Measurements from ENCODE around the gene FLII. TPM values are rescaled to one million over a fixed set of nuclear protein-coding genes. Genes with fewer than 3 reads are reported as not detected.

The FLII gene
- total RNA-seq, 4 donors from 2014 or later: 93.0 to 307 (median 144) TPM

DNA sequence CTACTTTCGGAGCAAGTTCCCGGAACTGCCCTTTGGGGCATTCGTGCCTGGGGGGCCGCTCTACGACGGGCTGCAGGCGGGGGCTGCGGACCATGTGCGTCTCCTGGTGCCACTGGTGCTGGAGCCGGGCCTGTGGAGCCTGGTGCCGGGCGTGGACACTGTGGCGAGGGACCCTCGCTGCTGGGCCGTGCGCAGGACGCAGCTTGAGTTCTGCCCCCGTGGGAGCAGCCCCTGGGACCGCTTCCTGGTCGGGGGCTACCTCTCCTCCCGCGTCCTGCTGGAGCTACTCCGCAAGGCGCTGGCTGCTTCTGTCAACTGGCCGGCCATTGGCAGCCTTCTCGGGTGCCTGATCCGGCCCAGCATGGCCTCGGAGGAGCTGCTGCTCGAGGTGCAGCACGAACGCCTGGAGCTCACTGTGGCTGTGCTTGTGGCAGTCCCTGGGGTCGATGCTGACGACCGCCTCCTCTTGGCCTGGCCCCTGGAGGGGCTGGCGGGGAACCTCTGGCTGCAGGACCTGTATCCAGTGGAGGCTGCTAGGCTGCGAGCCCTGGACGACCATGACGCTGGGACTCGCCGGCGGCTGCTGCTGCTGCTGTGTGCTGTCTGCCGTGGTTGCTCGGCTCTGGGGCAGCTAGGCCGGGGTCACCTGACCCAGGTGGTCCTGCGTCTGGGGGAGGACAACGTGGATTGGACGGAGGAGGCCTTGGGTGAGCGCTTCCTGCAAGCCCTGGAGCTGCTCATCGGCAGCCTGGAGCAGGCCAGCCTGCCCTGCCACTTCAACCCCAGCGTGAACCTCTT, 5.5 kb upstream of the FLII start:
- intact Hi-C loops (cut with DNase I; ENCODE audit: low total_unique reads): no loop called here
- Histone ChIP-seq H3K36me3 (no peaks in the 10 kb centered on the region), H3K4me1 (peaks cover 0 to 21% of the 10 kb centered on the region in 2 donors), H3K27ac (no peak overlapping the region), H3K27me3 (no peaks in the 10 kb centered on the region), H3K9me3 (no peaks in the 10 kb centered on the region), H3K4me3 (no peak overlapping the region)
- no peak for DNase-seq
- TF ChIP-seq, protein P1, sequence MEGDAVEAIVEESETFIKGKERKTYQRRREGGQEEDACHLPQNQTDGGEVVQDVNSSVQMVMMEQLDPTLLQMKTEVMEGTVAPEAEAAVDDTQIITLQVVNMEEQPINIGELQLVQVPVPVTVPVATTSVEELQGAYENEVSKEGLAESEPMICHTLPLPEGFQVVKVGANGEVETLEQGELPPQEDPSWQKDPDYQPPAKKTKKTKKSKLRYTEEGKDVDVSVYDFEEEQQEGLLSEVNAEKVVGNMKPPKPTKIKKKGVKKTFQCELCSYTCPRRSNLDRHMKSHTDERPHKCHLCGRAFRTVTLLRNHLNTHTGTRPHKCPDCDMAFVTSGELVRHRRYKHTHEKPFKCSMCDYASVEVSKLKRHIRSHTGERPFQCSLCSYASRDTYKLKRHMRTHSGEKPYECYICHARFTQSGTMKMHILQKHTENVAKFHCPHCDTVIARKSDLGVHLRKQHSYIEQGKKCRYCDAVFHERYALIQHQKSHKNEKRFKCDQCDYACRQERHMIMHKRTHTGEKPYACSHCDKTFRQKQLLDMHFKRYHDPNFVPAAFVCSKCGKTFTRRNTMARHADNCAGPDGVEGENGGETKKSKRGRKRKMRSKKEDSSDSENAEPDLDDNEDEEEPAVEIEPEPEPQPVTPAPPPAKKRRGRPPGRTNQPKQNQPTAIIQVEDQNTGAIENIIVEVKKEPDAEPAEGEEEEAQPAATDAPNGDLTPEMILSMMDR (IDR thresholded peaks at IDR 0.05): no peak
- TF ChIP-seq POLR2A (IDR thresholded peaks at IDR 0.05): no peak

DNA sequence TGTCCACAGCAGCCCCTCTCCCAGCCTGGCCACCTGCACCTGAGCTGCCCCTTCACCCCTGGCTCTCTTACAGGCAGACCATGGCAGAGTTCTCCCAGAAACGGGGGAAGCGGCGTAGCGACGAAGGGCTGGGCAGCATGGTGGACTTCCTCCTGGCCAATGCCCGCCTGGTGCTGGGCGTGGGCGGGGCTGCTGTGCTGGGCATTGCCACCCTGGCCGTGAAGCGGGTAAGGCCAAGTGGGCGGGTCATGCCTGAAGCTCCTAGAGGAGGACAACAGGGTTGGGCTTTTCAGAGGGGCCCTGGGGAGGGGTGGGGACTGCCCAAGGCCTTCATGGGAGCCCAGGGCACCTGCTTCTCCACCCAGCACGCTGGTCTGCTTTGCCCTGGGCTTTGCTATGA, 4.1 kb upstream of the FLII start:
- Histone ChIP-seq H3K4me1 (peaks cover 0 to 25% of the 10 kb centered on the region in 2 donors), H3K4me3 (no peak overlapping the region), H3K9me3 (no peaks in the 10 kb centered on the region), H3K27ac (no peak overlapping the region), H3K36me3 (no peaks in the 10 kb centered on the region), H3K27me3 (no peaks in the 10 kb centered on the region)
- no peak for DNase-seq
- TF ChIP-seq, protein P1 (IDR thresholded peaks at IDR 0.05): no peak
- no peak for TF ChIP-seq POLR2A (IDR thresholded peaks at IDR 0.05)
- intact Hi-C loops (cut with DNase I; ENCODE audit: low total_unique reads): no loop called here

DNA sequence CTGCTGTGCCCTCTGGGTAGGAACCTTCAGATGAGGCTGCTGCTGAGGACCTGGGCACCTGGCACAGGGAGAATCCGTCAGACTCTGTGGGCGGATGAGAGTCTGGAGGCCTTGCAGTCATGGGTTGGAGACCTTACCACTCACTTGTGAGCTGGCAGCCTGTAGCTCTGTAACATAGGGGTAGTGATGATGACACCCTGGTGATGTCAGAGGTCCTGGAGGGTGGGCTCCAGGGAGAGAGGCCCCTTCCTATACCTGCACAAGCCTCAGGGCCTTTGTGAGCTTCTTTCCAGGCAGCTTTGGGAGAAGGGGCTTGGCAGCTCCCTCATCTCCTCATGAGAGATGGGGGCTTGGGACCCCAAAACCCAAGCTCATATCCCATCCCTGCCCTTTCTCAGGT, 3.6 kb upstream of the FLII start:
- TF ChIP-seq POLR2A (IDR thresholded peaks at IDR 0.05): no peak
- TF ChIP-seq, protein P1 (IDR thresholded peaks at IDR 0.05): no peak
- H3K27ac ChIP-seq: peak overlapping the region in 1 of 2 donors; percentile 93
- H3K27me3 ChIP-seq: no peaks in the 10 kb centered on the region
- H3K36me3 ChIP-seq: no peaks in the 10 kb centered on the region
- no peaks in the 10 kb centered on the region for H3K9me3 ChIP-seq
- DNase-seq: no peak
- H3K4me1 ChIP-seq: peaks cover 0 to 30% of the 10 kb centered on the region in 2 donors
- intact Hi-C loops (cut with DNase I; ENCODE audit: low total_unique reads): no loop called here
- no peak overlapping the region for H3K4me3 ChIP-seq

DNA sequence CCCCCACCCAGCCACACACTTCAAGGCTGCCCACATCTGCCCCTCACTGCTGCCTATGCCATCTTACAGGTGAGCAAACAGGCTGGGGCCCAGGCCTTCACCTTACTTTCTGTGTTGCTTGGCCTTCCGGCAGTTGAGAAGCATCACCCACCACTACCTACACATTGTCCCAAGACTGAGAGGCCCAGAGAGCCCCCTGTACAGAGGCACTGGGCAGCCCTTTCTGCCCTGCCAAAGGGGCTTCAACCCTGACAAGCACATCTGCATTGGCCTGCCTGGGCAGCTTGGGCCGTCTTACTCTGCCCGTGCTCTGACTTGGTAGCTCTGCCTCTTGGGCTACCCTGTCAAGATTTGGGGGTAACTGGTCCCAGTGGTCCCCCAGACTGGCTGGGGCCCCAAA, 3.1 kb upstream of the FLII start:
- intact Hi-C loops (cut with DNase I; ENCODE audit: low total_unique reads): no loop called here
- H3K9me3 ChIP-seq: no peaks in the 10 kb centered on the region
- no peak for TF ChIP-seq POLR2A (IDR thresholded peaks at IDR 0.05)
- TF ChIP-seq, protein P1 (IDR thresholded peaks at IDR 0.05): no peak
- H3K36me3 ChIP-seq: no peaks in the 10 kb centered on the region
- peak overlapping the region; percentile 86 to 93 for H3K27ac ChIP-seq
- H3K4me1 ChIP-seq: peaks cover 0 to 34% of the 10 kb centered on the region in 2 donors
- peak overlapping the region; percentile 73 to 88 for H3K4me3 ChIP-seq
- H3K27me3 ChIP-seq: no peaks in the 10 kb centered on the region
- DNase-seq: no peak

DNA sequence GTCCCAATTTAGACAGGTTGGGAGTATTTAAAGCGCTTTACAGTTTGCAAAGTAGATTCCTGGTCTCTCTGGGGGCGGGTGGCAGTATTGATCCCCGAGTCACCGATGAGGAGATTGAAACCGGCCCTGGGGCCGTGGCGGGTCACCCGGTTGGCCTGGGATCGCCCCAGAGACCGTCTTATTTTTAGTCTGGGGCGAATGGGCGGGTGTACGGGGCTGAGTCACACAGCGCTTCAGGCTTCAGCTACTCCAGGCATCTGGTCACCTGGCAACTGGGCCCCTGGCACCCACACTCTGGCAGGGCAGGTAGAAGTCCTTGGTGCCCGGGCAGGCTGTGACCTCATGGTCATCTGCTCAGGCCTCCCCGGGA, 2.6 kb upstream of the FLII start:
- DNase-seq: peak; percentile 63 to 73
- peak overlapping the region; percentile 86 to 93 for H3K27ac ChIP-seq
- H3K36me3 ChIP-seq: no peaks in the 10 kb centered on the region
- H3K4me3 ChIP-seq: peak overlapping the region; percentile 73 to 88
- peaks cover 0 to 35% of the 10 kb centered on the region in 2 donors for H3K4me1 ChIP-seq
- no peak for TF ChIP-seq POLR2A (IDR thresholded peaks at IDR 0.05)
- no peaks in the 10 kb centered on the region for H3K9me3 ChIP-seq
- H3K27me3 ChIP-seq: no peaks in the 10 kb centered on the region
- intact Hi-C loops (cut with DNase I; ENCODE audit: low total_unique reads): no loop called here
